ENCODE measurements around the gene RHOH. TPM values are rescaled to one million over a fixed set of nuclear protein-coding genes. Genes with fewer than 3 reads are reported as not detected.
A peak's percentile ranks its signal among the peaks of the same experiment; 100 is the strongest.

RHOH gene
- total and polyA plus RNA-seq, 10 donors = 51.4 to 112 (median 74.3) TPM

GRCh38 chr4:40185830-40186664, 10.8 kb upstream of the RHOH start:
- intact Hi-C loops (cut with DNase I; ENCODE audit: low total_unique reads) = no loop called here
- WGBS, 5 donors = 69 to 74% (median 70%) methylated on average over 5 of the region's 5 CpGs

DNA sequence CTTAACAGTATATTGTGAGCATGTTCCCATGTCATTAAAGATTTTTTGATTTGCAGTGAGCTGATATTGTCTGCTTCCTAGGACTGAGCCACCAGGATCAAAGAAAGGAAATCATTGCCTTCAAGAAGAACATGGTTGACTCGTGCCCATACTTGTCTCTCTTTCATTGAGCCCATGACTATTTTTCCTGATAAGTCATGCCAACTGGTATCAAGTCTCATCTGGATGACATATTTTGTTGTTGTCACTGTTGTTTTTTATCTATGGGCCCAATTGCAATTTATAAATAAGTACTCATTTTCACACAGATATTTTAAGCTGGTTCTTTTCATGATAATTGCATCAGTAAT, 10.2 kb upstream of the RHOH start:
- no peak for TF ChIP-seq POLR2A (IDR thresholded peaks at IDR 0.05)
- WGBS, 5 donors = 53 to 80% (median 67%) methylated on average over 1 of the region's 1 CpG
- H3K9me3 ChIP-seq = no peaks in the 10 kb centered on the region
- no peak for DNase-seq
- H3K4me1 ChIP-seq = peaks cover 11 to 92% (median 48%) of the 10 kb centered on the region in 6 donors
- no peaks in the 10 kb centered on the region for H3K27me3 ChIP-seq (replicated peaks in 1 of 7)
- H3K4me3 ChIP-seq = peak overlapping the region in 1 of 8 donors; percentile 34
- peak overlapping the region; percentile 63 to 91 (median 76) for H3K27ac ChIP-seq
- no peaks in the 10 kb centered on the region for H3K36me3 ChIP-seq
- intact Hi-C loops (cut with DNase I; ENCODE audit: low total_unique reads) = no loop called here

More at GRCh38 chr4:40185830-40186664, 10.8 kb upstream of the RHOH start:
- Histone ChIP-seq H3K27ac (peak overlapping the region; percentile 63 to 91 (median 76)), H3K36me3 (no peaks in the 10 kb centered on the region), H3K4me3 (peak overlapping the region in 1 of 8 donors; percentile 34), H3K4me1 (peaks cover 11 to 92% (median 47%) of the 10 kb centered on the region in 6 donors), H3K9me3 (no peaks in the 10 kb centered on the region), H3K27me3 (replicated peaks in 1 of 7) (no peaks in the 10 kb centered on the region)
- no peak for DNase-seq
- TF ChIP-seq POLR2A (IDR thresholded peaks at IDR 0.05) = peak in 1 of 3 donors; percentile 8
- TF ChIP-seq POLR2AphosphoS5 (IDR thresholded peaks at IDR 0.05) = peak in 2 of 3 donors; percentile 16 to 36
- TF ChIP-seq, protein P1, sequence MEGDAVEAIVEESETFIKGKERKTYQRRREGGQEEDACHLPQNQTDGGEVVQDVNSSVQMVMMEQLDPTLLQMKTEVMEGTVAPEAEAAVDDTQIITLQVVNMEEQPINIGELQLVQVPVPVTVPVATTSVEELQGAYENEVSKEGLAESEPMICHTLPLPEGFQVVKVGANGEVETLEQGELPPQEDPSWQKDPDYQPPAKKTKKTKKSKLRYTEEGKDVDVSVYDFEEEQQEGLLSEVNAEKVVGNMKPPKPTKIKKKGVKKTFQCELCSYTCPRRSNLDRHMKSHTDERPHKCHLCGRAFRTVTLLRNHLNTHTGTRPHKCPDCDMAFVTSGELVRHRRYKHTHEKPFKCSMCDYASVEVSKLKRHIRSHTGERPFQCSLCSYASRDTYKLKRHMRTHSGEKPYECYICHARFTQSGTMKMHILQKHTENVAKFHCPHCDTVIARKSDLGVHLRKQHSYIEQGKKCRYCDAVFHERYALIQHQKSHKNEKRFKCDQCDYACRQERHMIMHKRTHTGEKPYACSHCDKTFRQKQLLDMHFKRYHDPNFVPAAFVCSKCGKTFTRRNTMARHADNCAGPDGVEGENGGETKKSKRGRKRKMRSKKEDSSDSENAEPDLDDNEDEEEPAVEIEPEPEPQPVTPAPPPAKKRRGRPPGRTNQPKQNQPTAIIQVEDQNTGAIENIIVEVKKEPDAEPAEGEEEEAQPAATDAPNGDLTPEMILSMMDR (IDR thresholded peaks at IDR 0.05 in 8 of 11, conservative IDR thresholded peaks at IDR 0.05 in 3 of 11) = no peak

- WGBS, 5 donors = 86 to 89% (median 88%) methylated on average over 4 of the region's 4 CpGs
- DNase-seq = no peak
Measured at GRCh38 chr4:40187386-40187906, 9.4 kb upstream of the RHOH start.

GRCh38 chr4:40190019-40190418, 6.8 kb upstream of the RHOH start:
- Histone ChIP-seq H3K36me3 (no peaks in the 10 kb centered on the region), H3K27ac (peak overlapping the region in 5 of 8 donors; percentile 44 to 94 (median 91)), H3K4me1 (peaks cover 0 to 92% (median 36%) of the 10 kb centered on the region in 6 donors), H3K9me3 (no peaks in the 10 kb centered on the region), H3K4me3 (no peak overlapping the region), H3K27me3 (replicated peaks in 1 of 7) (no peaks in the 10 kb centered on the region)
- TF ChIP-seq, protein P1 (IDR thresholded peaks at IDR 0.05 in 8 of 11, conservative IDR thresholded peaks at IDR 0.05 in 3 of 11) = no peak
- TF ChIP-seq POLR2AphosphoS5 (IDR thresholded peaks at IDR 0.05) = no peak
- TF ChIP-seq POLR2A (IDR thresholded peaks at IDR 0.05) = no peak
- intact Hi-C loops (cut with DNase I; ENCODE audit: low total_unique reads) = no loop called here
- DNase-seq = no peak
- WGBS, 5 donors = 80 to 90% (median 84%) methylated on average over 5 of the region's 5 CpGs

More at GRCh38 chr4:40187386-40187906, 9.4 kb upstream of the RHOH start:
- Histone ChIP-seq H3K4me1 (peaks cover 9 to 92% (median 49%) of the 10 kb centered on the region in 6 donors), H3K9me3 (no peaks in the 10 kb centered on the region), H3K36me3 (no peaks in the 10 kb centered on the region), H3K27ac (peak overlapping the region in 3 of 8 donors; percentile 77 to 91 (median 81)), H3K27me3 (replicated peaks in 1 of 7) (no peaks in the 10 kb centered on the region), H3K4me3 (no peak overlapping the region)
- TF ChIP-seq POLR2A (IDR thresholded peaks at IDR 0.05) = no peak
- TF ChIP-seq POLR2AphosphoS5 (IDR thresholded peaks at IDR 0.05) = no peak
- TF ChIP-seq, protein P1 (IDR thresholded peaks at IDR 0.05 in 8 of 11, conservative IDR thresholded peaks at IDR 0.05 in 3 of 11) = no peak
- intact Hi-C loops (cut with DNase I; ENCODE audit: low total_unique reads) = no loop called here

Measured in spleen (tissue), 11 donors.